ENCODE measurements around the gene PXYLP1.

- no peak for TF ChIP-seq POLR2A (IDR thresholded peaks at IDR 0.05)
- TF ChIP-seq, protein P1, sequence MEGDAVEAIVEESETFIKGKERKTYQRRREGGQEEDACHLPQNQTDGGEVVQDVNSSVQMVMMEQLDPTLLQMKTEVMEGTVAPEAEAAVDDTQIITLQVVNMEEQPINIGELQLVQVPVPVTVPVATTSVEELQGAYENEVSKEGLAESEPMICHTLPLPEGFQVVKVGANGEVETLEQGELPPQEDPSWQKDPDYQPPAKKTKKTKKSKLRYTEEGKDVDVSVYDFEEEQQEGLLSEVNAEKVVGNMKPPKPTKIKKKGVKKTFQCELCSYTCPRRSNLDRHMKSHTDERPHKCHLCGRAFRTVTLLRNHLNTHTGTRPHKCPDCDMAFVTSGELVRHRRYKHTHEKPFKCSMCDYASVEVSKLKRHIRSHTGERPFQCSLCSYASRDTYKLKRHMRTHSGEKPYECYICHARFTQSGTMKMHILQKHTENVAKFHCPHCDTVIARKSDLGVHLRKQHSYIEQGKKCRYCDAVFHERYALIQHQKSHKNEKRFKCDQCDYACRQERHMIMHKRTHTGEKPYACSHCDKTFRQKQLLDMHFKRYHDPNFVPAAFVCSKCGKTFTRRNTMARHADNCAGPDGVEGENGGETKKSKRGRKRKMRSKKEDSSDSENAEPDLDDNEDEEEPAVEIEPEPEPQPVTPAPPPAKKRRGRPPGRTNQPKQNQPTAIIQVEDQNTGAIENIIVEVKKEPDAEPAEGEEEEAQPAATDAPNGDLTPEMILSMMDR (IDR thresholded peaks at IDR 0.05) = peak; percentile 41 to 63 (median 48)
Observed at GRCh38 chr3:141308588-141309218, 77.1 kb downstream of the PXYLP1 start.

Data from uterus (tissue), 2 donors.